Measurements from ENCODE around the gene TMEM31.
"Not testable (repeated sequence)": the region's sequence is repeated elsewhere in the genome, so short reads cannot be mapped to it uniquely, and the experiment has no call there.

Gene TMEM31

DNA sequence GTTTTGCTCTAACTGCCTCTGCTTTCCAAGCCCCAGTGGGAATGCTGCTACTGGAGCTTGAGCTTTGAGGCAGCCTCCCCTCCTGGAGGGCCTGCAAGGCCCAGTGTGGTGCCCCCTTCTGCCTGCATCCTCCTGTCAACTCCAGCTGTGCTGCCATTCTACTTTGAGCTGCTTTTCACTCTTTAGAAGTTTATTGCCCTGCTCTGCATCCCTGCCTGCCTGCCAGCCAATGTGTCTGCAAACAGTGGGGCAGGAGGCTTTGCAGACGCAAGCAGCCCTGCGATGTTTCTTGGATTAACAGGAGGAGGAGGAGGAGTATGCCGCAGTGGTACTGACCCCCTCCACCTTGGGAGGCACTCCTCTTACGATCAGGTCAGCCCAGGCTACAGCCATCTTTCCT, 16.4 kb downstream of the TMEM31 start:
- DNase-seq, result no peak

DNA sequence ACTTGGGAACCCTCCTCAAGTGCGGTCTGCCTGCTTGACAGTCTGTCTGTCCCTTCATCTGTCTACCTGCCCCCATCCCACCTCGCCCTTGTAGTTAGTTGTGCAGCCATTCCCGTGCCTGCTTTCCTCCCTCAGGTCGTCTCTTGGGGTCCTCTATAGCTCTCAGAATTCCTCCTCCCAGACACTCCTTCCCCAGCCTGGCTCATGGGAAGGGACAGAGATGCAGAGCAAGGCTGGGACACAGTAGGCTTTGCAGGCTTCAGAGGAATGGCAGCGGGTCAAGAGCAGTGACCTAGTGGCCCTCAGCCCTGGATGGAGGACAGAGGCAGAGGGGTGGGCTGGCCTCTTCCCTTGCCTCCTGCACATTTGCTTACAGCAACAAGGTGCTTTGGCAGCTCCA, 18.3 kb downstream of the TMEM31 start:
- no peak for DNase-seq

DNA sequence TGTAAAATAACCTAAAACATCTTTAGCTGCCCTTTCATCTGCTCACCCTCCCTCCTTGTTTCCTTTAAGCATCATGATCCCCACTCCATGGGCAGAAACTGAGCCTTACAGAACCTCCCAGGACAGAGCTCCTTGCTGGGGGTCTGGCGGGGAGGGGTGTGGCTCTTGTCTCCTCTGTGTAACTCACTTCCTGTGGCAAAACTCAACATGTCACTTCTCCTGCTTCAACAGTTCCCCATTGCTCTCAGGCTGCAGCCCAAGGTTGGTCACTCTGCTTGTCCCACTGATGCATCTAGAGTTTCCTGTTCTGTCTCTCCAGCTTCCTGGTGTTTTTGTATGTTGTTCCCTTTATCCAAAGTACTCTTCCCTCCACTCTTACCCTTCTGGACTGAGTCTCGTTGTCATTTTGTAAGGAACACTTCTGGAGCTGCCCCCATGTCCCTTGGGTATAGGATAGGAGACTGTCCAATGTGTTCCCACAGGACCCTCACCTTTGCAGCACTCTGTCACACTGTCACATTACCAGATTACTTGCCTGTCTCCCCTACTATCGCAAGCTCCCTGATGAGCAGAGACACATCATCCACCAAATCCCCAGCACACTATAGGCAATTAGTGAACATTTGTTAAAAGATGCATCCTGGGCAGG, 19.6 kb downstream of the TMEM31 start:
- no peak for DNase-seq

DNA sequence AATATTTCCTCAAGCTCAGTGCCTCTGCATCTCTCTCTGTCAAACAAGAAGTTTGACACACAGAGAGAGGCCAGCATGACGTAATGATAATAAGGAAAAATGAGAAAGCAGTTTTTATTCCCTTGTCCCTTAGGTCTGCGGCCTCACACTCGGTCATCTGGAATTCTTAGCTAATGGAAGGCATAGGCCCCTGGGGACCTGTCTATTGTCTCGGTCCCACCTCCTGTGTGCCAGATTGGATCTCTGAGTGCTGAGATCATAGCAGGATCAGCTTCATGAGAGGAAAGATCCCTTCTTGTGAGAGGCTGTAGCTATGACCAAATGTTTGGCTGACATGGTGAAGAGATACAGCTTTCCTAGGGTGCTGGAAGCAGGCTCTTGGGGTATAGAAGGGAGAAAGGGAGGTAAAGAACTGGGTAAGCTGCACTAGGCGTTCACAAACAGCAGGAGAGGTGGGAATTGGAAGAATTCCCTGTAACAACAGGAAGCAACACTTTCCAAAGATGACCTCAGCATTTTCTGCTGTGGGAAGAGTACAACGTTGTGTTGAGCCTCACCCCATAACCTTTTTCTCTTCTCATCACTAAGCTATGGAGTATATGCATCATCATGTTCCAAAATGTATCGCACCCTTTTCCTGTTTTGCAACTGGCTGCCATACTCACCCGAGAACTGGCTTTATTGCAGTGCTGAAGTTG, 20.2 kb downstream of the TMEM31 start:
- DNase-seq, result no peak

DNA sequence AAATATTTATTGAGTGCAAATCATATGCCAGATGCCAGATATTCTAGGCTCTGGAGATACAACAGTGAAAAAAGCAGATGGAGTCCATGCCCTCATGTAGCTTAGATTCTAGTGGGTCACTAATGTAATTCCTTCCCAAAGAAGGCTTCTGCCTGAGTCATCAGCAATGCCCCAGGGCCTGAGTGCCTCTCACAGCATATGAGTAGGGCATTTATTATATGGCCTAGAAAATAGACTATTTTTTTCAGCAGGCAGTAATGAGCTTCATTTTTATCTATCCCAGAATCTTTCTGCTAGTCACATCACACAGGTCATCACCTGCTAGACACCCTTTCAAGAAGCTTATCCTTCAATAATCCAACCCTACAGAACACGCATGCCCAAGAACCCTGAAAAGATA, 22.3 kb downstream of the TMEM31 start:
- no peak for DNase-seq

DNA sequence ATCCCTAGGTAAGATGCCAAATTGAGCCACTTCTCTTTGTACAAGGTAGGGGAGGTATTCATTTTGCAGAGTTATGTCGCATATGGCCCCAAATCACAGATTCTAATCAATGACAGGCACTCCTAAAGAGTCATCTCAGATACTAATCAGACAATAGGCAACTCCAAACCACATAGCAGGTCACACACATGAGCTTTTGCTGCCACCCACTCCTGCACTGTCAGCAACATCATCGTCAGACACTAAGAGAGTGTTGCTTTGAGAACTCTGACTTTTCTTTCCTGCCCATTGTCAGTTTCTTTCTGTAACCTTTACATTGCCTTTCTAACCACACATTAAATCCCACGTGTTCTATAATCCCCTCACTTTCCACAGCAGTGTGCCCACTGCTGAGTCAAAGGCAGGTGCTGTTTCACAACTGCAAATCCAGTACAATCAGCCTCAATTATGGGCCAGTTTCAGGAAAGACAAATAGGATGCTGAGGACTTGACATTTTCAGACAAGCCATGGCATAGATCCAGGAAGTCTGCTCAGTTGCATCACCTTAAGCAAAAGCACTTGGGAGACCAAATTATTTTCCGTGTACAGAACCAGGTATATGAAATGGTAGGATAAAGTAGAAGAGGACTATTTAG, 23.5 kb downstream of the TMEM31 start:
- DNase-seq, result no peak

DNA sequence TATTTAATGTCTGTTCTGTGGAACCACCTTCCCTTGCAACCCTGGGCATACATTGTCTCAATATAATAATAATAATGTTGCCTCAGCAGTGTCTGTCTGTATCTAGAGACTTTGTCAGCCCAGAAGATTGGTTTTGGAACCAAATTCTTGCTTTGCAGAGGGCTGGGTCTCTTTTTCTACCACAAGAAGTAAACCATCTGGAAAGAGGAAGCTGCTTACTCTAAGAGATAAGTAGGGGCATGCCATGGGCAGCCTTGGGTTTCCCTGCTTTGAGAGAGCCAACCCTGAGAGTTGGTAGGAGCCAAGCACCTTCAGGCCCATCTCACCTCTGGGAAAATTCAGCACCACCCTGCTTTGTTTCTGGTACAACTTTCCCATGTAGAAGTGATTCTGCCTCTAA, 27.0 kb downstream of the TMEM31 start:
- no peak for DNase-seq

DNA sequence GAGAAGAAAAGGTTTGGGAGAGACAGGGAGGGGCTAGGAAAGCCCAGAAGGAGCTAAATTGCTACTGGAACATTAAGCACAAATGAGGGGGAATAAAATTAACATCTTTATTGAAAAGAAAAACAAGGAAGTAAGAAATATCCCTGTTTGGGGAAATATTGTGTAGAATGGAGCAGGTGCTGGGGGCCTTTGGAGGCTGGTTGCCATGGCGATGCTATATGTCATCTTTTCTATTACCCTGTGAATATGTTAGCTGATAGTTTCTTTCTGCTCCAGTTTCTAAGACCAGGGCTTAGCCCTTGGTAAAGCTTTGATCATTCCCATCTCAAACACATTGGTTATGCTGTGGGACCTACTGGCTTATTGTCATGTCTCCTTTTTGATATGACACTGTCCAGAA, 28.7 kb downstream of the TMEM31 start:
- no peak for DNase-seq

DNA sequence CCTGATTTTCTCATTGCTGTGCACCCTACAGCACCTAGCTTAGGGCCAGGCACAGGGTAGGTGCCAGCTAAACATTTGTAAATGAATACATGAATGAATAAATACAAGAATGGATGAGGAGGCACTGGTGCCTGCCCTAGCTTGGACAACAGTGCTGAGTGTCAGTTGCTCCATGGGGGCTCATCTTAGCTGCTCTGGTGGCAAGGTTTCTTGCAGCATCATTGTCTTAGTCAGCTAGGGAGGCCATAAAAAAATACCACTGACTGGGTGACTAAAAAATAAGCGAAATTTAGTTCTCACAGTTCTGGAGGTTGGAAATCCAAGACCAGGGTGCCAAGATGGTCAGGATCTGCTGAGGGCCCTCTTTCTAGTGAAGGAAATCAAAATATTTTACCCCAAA, 31.2 kb downstream of the TMEM31 start:
- DNase-seq, result no peak

DNA sequence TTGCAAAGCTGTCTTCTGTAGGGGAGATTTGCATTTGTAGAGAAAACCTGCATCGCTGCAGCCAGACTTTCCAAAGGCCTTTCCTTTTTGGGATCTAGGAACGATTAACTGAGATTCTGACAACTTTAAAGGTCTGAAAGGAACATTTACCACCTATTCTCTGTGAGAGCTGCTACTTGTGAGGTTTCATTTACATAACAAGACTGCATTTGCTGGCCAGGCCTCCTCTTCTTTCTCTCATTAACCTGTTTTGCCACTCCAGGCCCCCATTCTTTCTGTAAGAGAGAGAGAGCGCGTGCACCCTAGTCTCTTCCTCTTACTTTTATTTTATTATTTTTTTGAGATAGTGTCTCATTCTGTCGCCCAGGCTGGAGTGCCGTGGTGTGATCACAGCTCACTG, 31.6 kb downstream of the TMEM31 start:
- no peak for DNase-seq

DNA sequence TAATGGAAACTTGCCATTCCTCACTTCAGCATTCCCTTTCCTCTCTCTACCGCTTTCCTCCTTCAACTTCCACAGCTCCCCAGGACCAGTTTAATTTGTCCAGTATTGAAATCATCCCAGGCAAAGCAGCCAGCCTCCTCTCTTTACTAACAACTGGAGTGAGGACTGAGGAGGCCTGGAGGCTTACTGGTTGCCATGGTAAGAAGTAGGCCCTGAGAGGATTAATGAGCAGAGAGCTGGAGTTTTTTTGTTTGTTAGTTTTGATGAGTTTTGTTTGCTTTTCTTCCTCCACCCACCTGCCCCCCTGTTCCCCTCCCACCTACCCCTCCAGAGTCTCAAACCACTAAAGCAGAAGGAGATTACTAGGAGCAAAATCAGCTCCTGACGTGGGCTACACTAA, 36.5 kb downstream of the TMEM31 start:
- no peak for DNase-seq

DNA sequence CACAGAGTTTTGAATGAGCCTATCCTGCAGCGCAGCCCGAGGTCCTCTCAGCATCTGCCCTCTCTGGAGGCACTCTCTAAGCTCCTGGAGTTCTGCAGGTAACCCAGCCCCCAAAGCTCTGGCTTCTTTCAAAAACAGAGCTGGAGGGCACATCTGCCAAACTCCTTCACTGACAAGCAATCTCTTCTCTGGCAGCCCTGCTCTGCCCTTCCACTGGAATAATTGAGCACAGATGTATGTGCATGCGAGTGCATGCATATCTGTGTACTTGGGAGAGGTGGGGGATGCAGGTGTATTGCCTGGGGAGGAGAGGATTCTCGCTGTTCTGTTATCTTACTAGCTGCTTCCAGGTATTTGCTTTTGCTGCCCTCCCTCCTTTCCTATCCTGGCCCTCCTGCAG, 43.7 kb downstream of the TMEM31 start:
- no peak for DNase-seq

DNA sequence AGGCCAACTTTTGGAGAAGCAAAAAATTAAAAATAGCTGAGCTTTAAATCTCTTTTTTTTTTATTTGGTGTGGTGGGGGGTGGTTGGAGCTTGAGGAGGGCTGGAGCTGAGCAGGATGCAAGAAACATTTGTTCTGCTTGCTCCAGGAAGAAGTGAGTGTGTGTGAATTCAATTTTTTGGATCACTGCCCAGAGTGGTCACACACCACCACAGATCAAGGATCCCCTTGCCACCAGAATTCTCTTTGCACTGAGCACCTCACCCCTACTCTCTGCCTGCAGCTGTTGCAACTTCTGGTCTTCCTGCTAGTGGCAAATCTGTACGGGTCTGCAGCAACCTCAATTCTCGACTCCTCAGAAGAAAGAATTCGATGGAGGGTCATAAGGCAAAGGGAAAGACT, 46.0 kb downstream of the TMEM31 start:
- DNase-seq, result no peak

DNA sequence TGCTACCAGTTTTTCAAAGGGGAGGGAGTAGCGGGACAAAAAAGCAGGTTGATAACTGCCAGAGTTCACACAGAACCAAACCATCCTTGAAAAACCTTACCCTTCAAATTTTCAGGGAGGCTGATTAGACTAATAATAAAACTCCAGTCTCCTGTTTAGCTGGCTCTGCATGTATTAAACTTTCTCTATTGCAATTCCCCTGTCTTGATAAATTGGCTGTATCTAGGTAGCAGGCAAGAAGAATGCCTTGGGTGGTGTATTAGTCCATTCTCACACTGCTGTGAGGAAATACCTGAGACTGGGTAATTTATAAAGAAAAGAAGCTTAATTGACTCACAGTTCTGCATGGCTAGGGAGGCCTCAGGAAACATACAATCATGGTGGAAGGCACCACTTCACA, 47.8 kb downstream of the TMEM31 start:
- no peak for DNase-seq

DNA sequence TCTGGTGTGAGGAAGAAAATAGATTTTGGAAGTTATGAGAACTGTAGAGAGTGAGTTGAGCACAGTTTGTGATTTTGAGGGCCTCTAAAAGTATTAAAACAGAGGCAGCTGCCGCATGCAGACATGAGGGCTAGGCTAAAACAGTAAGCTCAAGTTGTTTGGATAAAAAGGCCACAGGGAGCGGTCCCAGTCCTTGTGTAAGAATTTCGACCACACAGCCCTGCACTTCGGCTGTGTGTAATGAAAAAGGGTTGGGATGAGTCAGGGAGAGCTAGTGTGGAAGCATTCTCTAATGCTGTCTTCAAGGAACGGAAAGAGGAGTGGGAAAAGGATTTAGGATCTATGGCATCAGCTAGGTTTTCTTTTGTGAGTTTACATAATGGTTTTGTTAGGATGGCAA, 52.8 kb downstream of the TMEM31 start:
- DNase-seq, result not testable (repeated sequence)
